SK-N-SH (cell line): Measurements from ENCODE around the gene ARF4. TPM values are rescaled to one million over a fixed set of nuclear protein-coding genes. Genes with fewer than 3 reads are reported as not detected.

Experiments used
- CTCF ChIA-PET: fragments of 300-600, 350-600 bp; formaldehyde crosslinking; extraction: SDS; loops from one replicate; lab custom pipeline; 2021; lab: Yijun Ruan, JAX
- POLR2A ChIA-PET: fragments of 350-600 bp; sonication (Branson Sonifier 250); formaldehyde crosslinking; extraction: SDS; loops from one replicate; lab custom pipeline; 2020; ENCODE audit warnings: antibody characterized with exemption, inconsistent platforms; lab: Yijun Ruan, JAX
- DNase-seq: peaks from one replicate; pipeline ENCODE4 v3.0.0; 2012
- H2AFZ ChIP-seq: fragments of 200-600 bp; sonication (generic); 2 replicates; pipeline ENCODE4 v1.8.1; 2016; ENCODE audit warnings: antibody characterized with exemption, mild to moderate bottlenecking, low read depth
- H3F3A ChIP-seq: fragments of 200-600 bp; sonication (generic); replicated peaks from 2 replicates; pipeline ENCODE3; 2016; ENCODE audit warnings: antibody characterized with exemption, mild to moderate bottlenecking; ENCODE audit not compliant: insufficient read depth
- H3K27ac ChIP-seq, 2 experiments: fragments of 200-500 bp in 1 of 2; fragments of 200-600 bp in 1 of 2; sonication (Bioruptor generic) in 1 of 2; sonication (generic), shearing (Covaris generic) in 1 of 2; 2 replicates each; pipeline versions ENCODE4 v1.5.1 to v1.6.1; 2014 to 2016; ENCODE audit warnings: low read depth in 2 of 2, inconsistent platforms in 1 of 2, low read length in 1 of 2, mild to moderate bottlenecking in 1 of 2, mixed read lengths in 1 of 2
- H3K27me3 ChIP-seq: fragments of 200-600 bp; sonication (generic), shearing (Covaris generic); 2 replicates; pipeline ENCODE4 v1.6.1; 2016; ENCODE audit warnings: mixed run types; ENCODE audit not compliant: insufficient read depth
- H3K36me3 ChIP-seq, 2 experiments: fragments of 200-500 bp in 1 of 2; fragments of 200-600 bp in 1 of 2; sonication (Bioruptor generic) in 1 of 2; sonication (generic) in 1 of 2; replicated peaks in 1 of 2; 2 replicates each; pipeline versions ENCODE3 to v1.5.1; 2014 to 2016; ENCODE audit warnings: low read length in 1 of 2, mild to moderate bottlenecking in 1 of 2; ENCODE audit not compliant: insufficient read depth in 2 of 2, control insufficient read depth in 1 of 2
- H3K4me1 ChIP-seq, 2 experiments: fragments of 200-500 bp in 1 of 2; fragments of 200-600 bp in 1 of 2; sonication (Bioruptor generic) in 1 of 2; sonication (generic), shearing (Covaris generic) in 1 of 2; 2 replicates each; pipeline versions ENCODE4 v1.5.1 to v1.6.1; 2014 to 2016; ENCODE audit warnings: low read depth in 1 of 2, low read length in 1 of 2, mixed run types in 1 of 2; ENCODE audit not compliant: insufficient read depth in 2 of 2, control insufficient read depth in 1 of 2
- H3K4me2 ChIP-seq: fragments of 200-600 bp; sonication (generic), shearing (Covaris generic); 2 replicates; pipeline ENCODE4 v1.6.1; 2017; ENCODE audit warnings: mixed run types
- H3K4me3 ChIP-seq, 2 experiments: fragments of 200-500 bp in 1 of 2; fragments of 200-600 bp in 1 of 2; sonication (Bioruptor generic) in 1 of 2; sonication (generic), shearing (Covaris generic) in 1 of 2; 2 replicates each; pipeline versions ENCODE4 v1.5.1 to v1.8.1; 2014 to 2016; ENCODE audit warnings: low read depth in 2 of 2, inconsistent platforms in 1 of 2, low read length in 1 of 2, mild to moderate bottlenecking in 1 of 2, mixed read lengths in 1 of 2, moderate library complexity in 1 of 2
- H3K79me2 ChIP-seq: fragments of 200-600 bp; sonication (generic); 2 replicates; pipeline ENCODE4 v1.8.1; 2017; ENCODE audit warnings: mild to moderate bottlenecking; ENCODE audit not compliant: insufficient read depth
- H3K9ac ChIP-seq: fragments of 200-600 bp; sonication (generic); 2 replicates; pipeline ENCODE4 v1.6.1; 2017; ENCODE audit warnings: mixed run types
- H3K9me2 ChIP-seq: fragments of 200-600 bp; sonication (generic); 2 replicates; pipeline ENCODE4 v1.6.1; 2017; ENCODE audit warnings: mixed run types
- H3K9me3 ChIP-seq: fragments of 200-600 bp; sonication (generic); 2 replicates; pipeline ENCODE4 v1.6.1; 2017; ENCODE audit warnings: mixed run types, mild to moderate bottlenecking, moderate library complexity
- H4K20me1 ChIP-seq: fragments of 200-600 bp; sonication (generic); 2 replicates; pipeline ENCODE4 v1.6.1; 2017; ENCODE audit warnings: mild to moderate bottlenecking, mixed run types; ENCODE audit not compliant: insufficient read depth
- CHD2 ChIP-seq: fragments of 150-350 bp; IDR thresholded peaks from 2 replicates; pipeline ENCODE4 v1.6.1; 2018; ENCODE audit warnings: low read length; ENCODE audit not compliant: partially characterized antibody
- CTCF ChIP-seq: fragments of 200-600 bp; sonication (generic); IDR thresholded peaks from 2 replicates; pipeline ENCODE4 v1.6.1; 2017; ENCODE audit warnings: antibody characterized with exemption, mild to moderate bottlenecking, moderate library complexity
- EP300 ChIP-seq, 2 experiments: IDR thresholded peaks; 2 replicates each; pipeline versions ENCODE4 v1.4.0 to v1.6.1; 2012; ENCODE audit warnings: borderline replicate concordance in 1 of 2, low read depth in 1 of 2, low read length in 1 of 2
- EZH2phosphoT487 ChIP-seq: fragments of 200-600 bp; sonication (generic); IDR thresholded peaks from 2 replicates; pipeline ENCODE4 v1.6.1; 2017; ENCODE audit warnings: low read depth, mixed run types, mild to moderate bottlenecking, antibody characterized with exemption, moderate library complexity, borderline replicate concordance
- FOSL2 ChIP-seq: IDR thresholded peaks from 2 replicates; pipeline ENCODE4 v1.4.0; 2012; ENCODE audit warnings: low read depth, mild to moderate bottlenecking, moderate library complexity, borderline replicate concordance
- FOXJ3 ChIP-seq: sonication (generic); formaldehyde crosslinking; IDR thresholded peaks from 2 replicates; pipeline ENCODE4 v1.5.1; 2020; ENCODE audit warnings: mild to moderate bottlenecking, missing genetic modification reagents
- FOXM1 ChIP-seq: IDR thresholded peaks from 2 replicates; pipeline ENCODE4 v1.4.0; 2012; ENCODE audit warnings: low read depth, mild to moderate bottlenecking
- GABPA ChIP-seq: IDR thresholded peaks from 2 replicates; pipeline ENCODE4 v1.4.0; 2012; ENCODE audit warnings: low read depth, mild to moderate bottlenecking
- IRF3 ChIP-seq: fragments of 150-350 bp; IDR thresholded peaks from 2 replicates; pipeline ENCODE4 v1.6.1; 2016; ENCODE audit warnings: mild to moderate bottlenecking, low read depth, low read length
- JUND ChIP-seq: IDR thresholded peaks from 2 replicates; pipeline ENCODE4 v1.4.0; 2012
- MAX ChIP-seq: IDR thresholded peaks from 2 replicates; pipeline ENCODE4 v1.4.0; 2012; ENCODE audit warnings: low read depth
- MEF2A ChIP-seq: IDR thresholded peaks from 2 replicates; pipeline ENCODE4 v1.4.0; 2012; ENCODE audit warnings: low read depth, borderline replicate concordance
- MXI1 ChIP-seq: IDR thresholded peaks from 2 replicates; pipeline ENCODE4 v1.6.1; 2012; ENCODE audit warnings: mild to moderate bottlenecking, low read depth, low read length, improper control_type of control experiment
- NFIC ChIP-seq: IDR thresholded peaks from 2 replicates; pipeline ENCODE4 v1.4.0; 2012; ENCODE audit warnings: borderline replicate concordance
- NRF1 ChIP-seq: IDR thresholded peaks from 2 replicates; pipeline ENCODE4 v1.6.1; 2012; ENCODE audit warnings: low read depth, mild to moderate bottlenecking, low read length
- POLR2AphosphoS5 ChIP-seq: IDR thresholded peaks from 2 replicates; pipeline ENCODE4 v1.6.1; 2012; ENCODE audit warnings: low read depth, low read length
- RAD21 ChIP-seq: IDR thresholded peaks from 2 replicates; pipeline ENCODE4 v1.6.1; 2012; ENCODE audit warnings: mild to moderate bottlenecking, low read length
- SIN3A ChIP-seq: IDR thresholded peaks from 2 replicates; pipeline ENCODE4 v1.6.1; 2012; ENCODE audit warnings: low read depth, mild to moderate bottlenecking, low read length, moderate library complexity, borderline replicate concordance
- TAF1 ChIP-seq: IDR thresholded peaks from 2 replicates; pipeline ENCODE4 v1.6.1; 2012; ENCODE audit warnings: low read depth, mild to moderate bottlenecking, low read length, moderate library complexity, borderline replicate concordance
- TEAD4 ChIP-seq: IDR thresholded peaks from 2 replicates; pipeline ENCODE4 v1.4.0; 2012; ENCODE audit warnings: mild to moderate bottlenecking, borderline replicate concordance; ENCODE audit not compliant: insufficient read depth
- YY1 ChIP-seq: IDR thresholded peaks from 2 replicates; pipeline ENCODE4 v1.4.0; 2012; ENCODE audit warnings: low read depth, mild to moderate bottlenecking
- WGBS: methylation state at CpG from one replicate; pipeline ENCODE4 v1.1.6; 2017; ENCODE audit warnings: low lambda C conversion rate; 5-methylcytosine and 5-hydroxymethylcytosine counted together
- polyA plus RNA-seq, 3 experiments: library from polyadenylated mRNA; depleted of rRNA; stranded (reverse); fragments of >200 nt; gene quantifications; 2 replicates each; pipeline ENCODE4 v1.2.3, GENCODE V29; 2012

ARF4 gene
- polyA plus RNA-seq, 1 of the 3 experiments (the other 2 are of a cell fraction): 150 TPM

- Histone ChIP-seq H3K9me3 (no peaks in the 10 kb centered on the region), H2AFZ (no peak overlapping the region), H3F3A (peaks cover 29% of the 10 kb centered on the region), H3K27ac (no peak overlapping the region), H3K4me2 (no peak overlapping the region), H3K4me3 (no peak overlapping the region)
- WGBS: 88% methylated on average over 2 of the region's 2 CpGs
- DNase-seq: no peak
- TF ChIP-seq TEAD4: no peak
- TF ChIP-seq JUND: no peak
- no peak for TF ChIP-seq MXI1
- TF ChIP-seq FOSL2: no peak
- TF ChIP-seq FOXM1: no peak
- no peak for TF ChIP-seq EZH2phosphoT487
- TF ChIP-seq POLR2AphosphoS5: no peak
- no peak for TF ChIP-seq TAF1
- TF ChIP-seq CHD2: no peak
- no peak for TF ChIP-seq IRF3
- no peak for TF ChIP-seq YY1
- TF ChIP-seq GABPA: no peak
- TF ChIP-seq FOXJ3: no peak
- TF ChIP-seq NFIC: no peak
- TF ChIP-seq MEF2A: no peak
- no peak for TF ChIP-seq EP300 (IDR thresholded peaks at IDR 0.05; ENCODE audit: borderline replicate concordance in 1 of 2, low read depth in 1 of 2, low read length in 1 of 2)
- TF ChIP-seq NRF1: no peak
- no peak for TF ChIP-seq MAX
- TF ChIP-seq RAD21: no peak
- TF ChIP-seq, all 33 proteins: peak for 0
- ChIA-PET POLR2A (no interaction called here), CTCF (no interaction called here)
- Histone ChIP-seq H3K79me2 (peaks cover 100% of the 10 kb centered on the region), H3K9ac (no peak overlapping the region), H3K36me3 (peaks cover 26 to 84% of the 10 kb centered on the region in 2 experiments), H3K9me2 (no peaks in the 10 kb centered on the region), H3K27me3 (no peaks in the 10 kb centered on the region), H4K20me1 (peaks cover 99% of the 10 kb centered on the region), H3K4me1 (no peaks in the 10 kb centered on the region; a peak in 2 of 4 replicates)
These were observed 13.6 kb downstream of the ARF4 start for GRCh38 chr3:57583544-57583943.

GRCh38 chr3:57582474-57583168, 14.5 kb downstream of the ARF4 start:
- Histone ChIP-seq H3K4me2 (no peak overlapping the region), H3K4me3 (no peak overlapping the region)
- TF ChIP-seq MAX (no peak), MXI1 (no peak), CTCF (peak; percentile 29; the same call in 1 of the 2 replicates), RAD21 (peak; percentile 30; the same call in 1 of the 2 replicates), CHD2 (no peak), SIN3A (no peak)
- TF ChIP-seq, all 33 proteins: peak for 2
- Histone ChIP-seq H3K4me1 (no peaks in the 10 kb centered on the region; a peak in 2 of 4 replicates), H3F3A (peaks cover 38% of the 10 kb centered on the region), H3K36me3 (peaks cover 26 to 84% of the 10 kb centered on the region in 2 experiments), H3K79me2 (peaks cover 100% of the 10 kb centered on the region), H3K27ac (no peak overlapping the region), H3K9ac (no peak overlapping the region), H3K9me3 (no peaks in the 10 kb centered on the region), H3K27me3 (no peaks in the 10 kb centered on the region), H3K9me2 (no peaks in the 10 kb centered on the region), H2AFZ (no peak overlapping the region), H4K20me1 (peaks cover 99% of the 10 kb centered on the region)
- ChIA-PET CTCF (no interaction called here), POLR2A (no interaction called here)
- 96% methylated on average over 7 of the region's 7 CpGs for WGBS
- DNase-seq: peak; percentile 10
